ENCODE data around the gene UBAC2. TPM values are rescaled to one million over a fixed set of nuclear protein-coding genes. Genes with fewer than 3 reads are reported as not detected.

The UBAC2 gene
- total and polyA plus RNA-seq, 2 of the 4 experiments (the other 2 are of a cell fraction) = 20.8 to 36.3 TPM

- Histone ChIP-seq H3K79me1 (ENCODE audit: low read depth in 1 of 2, low read length in 2 of 2) (no peaks in the 10 kb centered on the region), H3K4me1 (ENCODE audit: control insufficient read depth, insufficient read depth, low read length) (peaks cover 3% of the 10 kb centered on the region), H3K27ac (ENCODE audit: insufficient read depth, low read length) (no peak overlapping the region), H4K20me1 (ENCODE audit: insufficient read depth, low read length) (no peaks in the 10 kb centered on the region), H3K14ac (replicated peaks; ENCODE audit: low read depth, low read length) (no peak overlapping the region), H3K9ac (ENCODE audit: low read depth, low read length) (no peak overlapping the region), H3K4me3 (ENCODE audit: insufficient read depth, low read depth, low read length) (no peak overlapping the region), H3K27me3 (ENCODE audit: control insufficient read depth, insufficient read depth, low read length) (peaks cover 17% of the 10 kb centered on the region), H4K5ac (ENCODE audit: low read depth, low read length) (no peak overlapping the region), H2BK15ac (ENCODE audit: low read depth, low read length) (no peak overlapping the region), H3K4ac (ENCODE audit: low read depth, low read length) (no peak overlapping the region), H4K91ac (ENCODE audit: insufficient read depth, low read depth, low read length) (no peak overlapping the region), H2BK120ac (ENCODE audit: low read depth, low read length) (no peak overlapping the region), H3K23ac (ENCODE audit: low read depth, low read length) (no peak overlapping the region), H3K36me3 (ENCODE audit: control insufficient read depth, insufficient read depth, low read length) (no peaks in the 10 kb centered on the region), H2BK5ac (ENCODE audit: low read depth, low read length, poor library complexity, severe bottlenecking) (no peak overlapping the region), H2BK20ac (ENCODE audit: low read depth, low read length) (no peak overlapping the region), H3K18ac (ENCODE audit: low read depth, low read length) (no peak overlapping the region), H3K9me3 (ENCODE audit: control insufficient read depth, insufficient read depth, low read length) (no peaks in the 10 kb centered on the region), H3K56ac (ENCODE audit: extremely low read depth, insufficient read depth, low read length) (no peak overlapping the region), H2AK5ac (ENCODE audit: low read depth, low read length) (no peak overlapping the region), H4K8ac (ENCODE audit: low read depth in 2 of 2, low read length in 2 of 2) (no peak overlapping the region), H3K4me2 (ENCODE audit: low read depth, low read length) (no peak overlapping the region), H3K9me1 (ENCODE audit: insufficient read depth, low read length) (peaks cover 5% of the 10 kb centered on the region; the same call in 1 of the 2 replicates), H2AK9ac (replicated peaks; ENCODE audit: low read depth, low read length, poor library complexity) (no peak overlapping the region), H2AFZ (replicated peaks; ENCODE audit: low read length, poor library complexity) (no peak overlapping the region)
- dilution Hi-C loops (cut with HindIII; ENCODE audit: low sequenced_read_pairs, unreplicated experiment) = no loop called here
- CTCF ChIA-PET = interaction anchor here (2.9 to 5.7 kb wide), 2 partner anchors 165 to 259 kb away, joined by 9 to 85 read pairs; no protein-coding TSS in a partner anchor
- no peak for DNase-seq
- no peak for TF ChIP-seq NFE2L2 (IDR thresholded peaks at IDR 0.05; ENCODE audit: low read depth, low read length)
- TF ChIP-seq RAD21 (IDR thresholded peaks at IDR 0.05; ENCODE audit: low read length) = no peak
- TF ChIP-seq MXI1 (IDR thresholded peaks at IDR 0.05; ENCODE audit: borderline replicate concordance, low read depth, low read length) = no peak
- TF ChIP-seq CHD1 (IDR thresholded peaks at IDR 0.05; ENCODE audit: low read depth, low read length) = no peak
- TF ChIP-seq, protein P1, sequence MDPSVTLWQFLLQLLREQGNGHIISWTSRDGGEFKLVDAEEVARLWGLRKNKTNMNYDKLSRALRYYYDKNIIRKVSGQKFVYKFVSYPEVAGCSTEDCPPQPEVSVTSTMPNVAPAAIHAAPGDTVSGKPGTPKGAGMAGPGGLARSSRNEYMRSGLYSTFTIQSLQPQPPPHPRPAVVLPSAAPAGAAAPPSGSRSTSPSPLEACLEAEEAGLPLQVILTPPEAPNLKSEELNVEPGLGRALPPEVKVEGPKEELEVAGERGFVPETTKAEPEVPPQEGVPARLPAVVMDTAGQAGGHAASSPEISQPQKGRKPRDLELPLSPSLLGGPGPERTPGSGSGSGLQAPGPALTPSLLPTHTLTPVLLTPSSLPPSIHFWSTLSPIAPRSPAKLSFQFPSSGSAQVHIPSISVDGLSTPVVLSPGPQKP (IDR thresholded peaks at IDR 0.05; ENCODE audit: borderline replicate concordance, low read depth, low read length) = no peak
- TF ChIP-seq MAZ (IDR thresholded peaks at IDR 0.05; ENCODE audit: borderline replicate concordance, low read depth, low read length) = no peak
- no peak for TF ChIP-seq FOS (IDR thresholded peaks at IDR 0.05; ENCODE audit: low read depth, low read length)
- TF ChIP-seq, protein P2, sequence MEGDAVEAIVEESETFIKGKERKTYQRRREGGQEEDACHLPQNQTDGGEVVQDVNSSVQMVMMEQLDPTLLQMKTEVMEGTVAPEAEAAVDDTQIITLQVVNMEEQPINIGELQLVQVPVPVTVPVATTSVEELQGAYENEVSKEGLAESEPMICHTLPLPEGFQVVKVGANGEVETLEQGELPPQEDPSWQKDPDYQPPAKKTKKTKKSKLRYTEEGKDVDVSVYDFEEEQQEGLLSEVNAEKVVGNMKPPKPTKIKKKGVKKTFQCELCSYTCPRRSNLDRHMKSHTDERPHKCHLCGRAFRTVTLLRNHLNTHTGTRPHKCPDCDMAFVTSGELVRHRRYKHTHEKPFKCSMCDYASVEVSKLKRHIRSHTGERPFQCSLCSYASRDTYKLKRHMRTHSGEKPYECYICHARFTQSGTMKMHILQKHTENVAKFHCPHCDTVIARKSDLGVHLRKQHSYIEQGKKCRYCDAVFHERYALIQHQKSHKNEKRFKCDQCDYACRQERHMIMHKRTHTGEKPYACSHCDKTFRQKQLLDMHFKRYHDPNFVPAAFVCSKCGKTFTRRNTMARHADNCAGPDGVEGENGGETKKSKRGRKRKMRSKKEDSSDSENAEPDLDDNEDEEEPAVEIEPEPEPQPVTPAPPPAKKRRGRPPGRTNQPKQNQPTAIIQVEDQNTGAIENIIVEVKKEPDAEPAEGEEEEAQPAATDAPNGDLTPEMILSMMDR (conservative IDR thresholded peaks at IDR 0.05; ENCODE audit: low read depth, low read length) = no peak
- no peak for TF ChIP-seq MAFK (IDR thresholded peaks at IDR 0.05; ENCODE audit: low read depth, low read length)
- no peak for TF ChIP-seq CEBPB (IDR thresholded peaks at IDR 0.05; ENCODE audit: low read depth, low read length)
- TF ChIP-seq POLR2A (IDR thresholded peaks at IDR 0.05; ENCODE audit: low read depth, low read length) = no peak
- TF ChIP-seq BHLHE40 (IDR thresholded peaks at IDR 0.05; ENCODE audit: low read depth, low read length) = no peak
- no peak for TF ChIP-seq SMC3 (IDR thresholded peaks at IDR 0.05; ENCODE audit: low read depth, low read length)
- no peak for TF ChIP-seq RCOR1 (IDR thresholded peaks at IDR 0.05; ENCODE audit: insufficient replicate concordance, low read length)
- TF ChIP-seq, protein P3, sequence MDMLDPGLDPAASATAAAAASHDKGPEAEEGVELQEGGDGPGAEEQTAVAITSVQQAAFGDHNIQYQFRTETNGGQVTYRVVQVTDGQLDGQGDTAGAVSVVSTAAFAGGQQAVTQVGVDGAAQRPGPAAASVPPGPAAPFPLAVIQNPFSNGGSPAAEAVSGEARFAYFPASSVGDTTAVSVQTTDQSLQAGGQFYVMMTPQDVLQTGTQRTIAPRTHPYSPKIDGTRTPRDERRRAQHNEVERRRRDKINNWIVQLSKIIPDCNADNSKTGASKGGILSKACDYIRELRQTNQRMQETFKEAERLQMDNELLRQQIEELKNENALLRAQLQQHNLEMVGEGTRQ (IDR thresholded peaks at IDR 0.05; ENCODE audit: low read depth, low read length) = no peak
- TF ChIP-seq RFX5 (IDR thresholded peaks at IDR 0.05; ENCODE audit: low read depth, low read length) = no peak
- POLR2A ChIA-PET (ENCODE audit: unreplicated experiment) = no interaction called here
- ATAC-seq (ENCODE audit: low read depth) = no peak
- no CpG with 5 or more reads among the region's 6 CpGs for WGBS, 2 experiments (ENCODE audit: extremely low coverage in 2 of 2, insufficient read length in 1 of 2)
- in situ Hi-C loops (cut with MboI; ENCODE audit: low sequenced_read_pairs) = loop anchor here (5.0 kb wide), 2 partner anchors 163 to 258 kb away; no protein-coding TSS in a partner anchor
- intact Hi-C loops (cut with micrococcal nuclease) = no loop called here
- no TSS peak for BruUV-seq (replicated peaks)
Measured at GRCh38 chr13:99435116-99435515, 234.5 kb downstream of the UBAC2 start.

Data from IMR-90 (cell line).